Left ventricle myocardium inferior (tissue), 1 donor: ENCODE data around the gene CDC42BPB. TPM values are rescaled to one million over a fixed set of nuclear protein-coding genes. Genes with fewer than 3 reads are reported as not detected.

Experiments used
- DNase-seq: peaks from one replicate; pipeline ENCODE4 v3.0.0-alpha.2; 2020
- H3K27ac ChIP-seq: fragments of 200-600 bp; replicated peaks from 2 replicates; pipeline ENCODE4 v1.8.0; 2021
- H3K27me3 ChIP-seq: fragments of 200-600 bp; 2 replicates; pipeline ENCODE4 v1.8.0; 2021; ENCODE audit warnings: low read depth
- H3K36me3 ChIP-seq: fragments of 200-600 bp; 2 replicates; pipeline ENCODE4 v1.8.0; 2021
- H3K4me1 ChIP-seq: fragments of 200-600 bp; 2 replicates; pipeline ENCODE4 v1.8.0; 2021
- H3K4me3 ChIP-seq: fragments of 200-600 bp; 2 replicates; pipeline ENCODE4 v1.8.0; 2021; ENCODE audit warnings: mild to moderate bottlenecking, moderate library complexity
- H3K9me3 ChIP-seq: fragments of 200-600 bp; replicated peaks from 2 replicates; pipeline ENCODE4 v1.8.0; 2021
- CTCF ChIP-seq: fragments of 200-600 bp; IDR thresholded peaks from 2 replicates; pipeline ENCODE4 v1.8.0; 2021; ENCODE audit warnings: antibody characterized with exemption, mild to moderate bottlenecking, borderline replicate concordance
- intact Hi-C: fragments of 100-400 bp; cut with micrococcal nuclease; formaldehyde crosslinking; loops from one replicate; pipeline ENCODE4 v1.11.0; 2022
- total RNA-seq: library from RNA; stranded (reverse); fragmentation: NEBNext Ultra II Directional; extraction: Animal tissue kit (Norgen Biotek cat#: 25700); gene quantifications from one replicate; pipeline ENCODE4 v1.2.1, GENCODE V29; 2021
- donor health status: DM: no; HTN: yes; CAD: no; lungs with severe emphysema.

CDC42BPB gene
- total RNA-seq, 1 donor from 2014 or later: 67.1 TPM

- H3K9me3 ChIP-seq: no peaks in the 10 kb centered on the region
- peaks cover 99% of the 10 kb centered on the region for H3K36me3 ChIP-seq
- intact Hi-C loops: no loop called here
- H3K27ac ChIP-seq: no peak overlapping the region
- no peak for TF ChIP-seq CTCF
- H3K27me3 ChIP-seq: no peaks in the 10 kb centered on the region
- no peak for DNase-seq
- no peaks in the 10 kb centered on the region for H3K4me1 ChIP-seq
- no peak overlapping the region for H3K4me3 ChIP-seq
Measured at GRCh38 chr14:102964152-102964730, 93.1 kb downstream of the CDC42BPB start.

GRCh38 chr14:102962111-102962627, 95.2 kb downstream of the CDC42BPB start:
- H3K36me3 ChIP-seq: peaks cover 99% of the 10 kb centered on the region
- intact Hi-C loops: no loop called here
- no peak for DNase-seq
- no peaks in the 10 kb centered on the region for H3K27me3 ChIP-seq
- TF ChIP-seq CTCF: no peak
- no peak overlapping the region for H3K4me3 ChIP-seq
- H3K27ac ChIP-seq: no peak overlapping the region
- H3K4me1 ChIP-seq: no peaks in the 10 kb centered on the region
- no peaks in the 10 kb centered on the region for H3K9me3 ChIP-seq

GRCh38 chr14:102958461-102958860, 98.9 kb downstream of the CDC42BPB start:
- H3K36me3 ChIP-seq: peaks cover 99% of the 10 kb centered on the region
- TF ChIP-seq CTCF: no peak

GRCh38 chr14:102957222-102957621, 100.1 kb downstream of the CDC42BPB start:
- no peak for DNase-seq
- Histone ChIP-seq H3K27me3 (no peaks in the 10 kb centered on the region), H3K4me1 (peaks cover 5% of the 10 kb centered on the region), H3K36me3 (peaks cover 99% of the 10 kb centered on the region), H3K9me3 (no peaks in the 10 kb centered on the region), H3K4me3 (no peak overlapping the region), H3K27ac (no peak overlapping the region)
- intact Hi-C loops: no loop called here
- no peak for TF ChIP-seq CTCF

More at GRCh38 chr14:102958461-102958860, 98.9 kb downstream of the CDC42BPB start:
- Histone ChIP-seq H3K4me3 (no peak overlapping the region), H3K27ac (no peak overlapping the region), H3K4me1 (peaks cover 5% of the 10 kb centered on the region), H3K27me3 (no peaks in the 10 kb centered on the region), H3K9me3 (no peaks in the 10 kb centered on the region)
- intact Hi-C loops: no loop called here
- no peak for DNase-seq

GRCh38 chr14:102955636-102956408, 101.5 kb downstream of the CDC42BPB start:
- H3K4me1 ChIP-seq: peaks cover 5% of the 10 kb centered on the region
- intact Hi-C loops: no loop called here
- H3K4me3 ChIP-seq: no peak overlapping the region
- no peak for TF ChIP-seq CTCF
- DNase-seq: no peak
- no peak overlapping the region for H3K27ac ChIP-seq
- no peaks in the 10 kb centered on the region for H3K9me3 ChIP-seq
- peaks cover 99% of the 10 kb centered on the region for H3K36me3 ChIP-seq
- no peaks in the 10 kb centered on the region for H3K27me3 ChIP-seq
